BE2C (cell line): Measurements from ENCODE around the gene BMPR1A.

Experiments
- DNase-seq: peaks from one replicate; pipeline ENCODE4 v3.0.0-alpha.2; 2020
- H3K27me3 ChIP-seq: fragments of 250-450 bp; sonication (Bioruptor Pico); 2 replicates; pipeline ENCODE4 v1.5.1; 2020; ENCODE audit warnings: mild to moderate bottlenecking
- H3K36me3 ChIP-seq: fragments of 250-450 bp; sonication (Bioruptor Pico); 2 replicates; pipeline ENCODE4 v1.5.1; 2020; ENCODE audit warnings: mild to moderate bottlenecking
- H3K4me1 ChIP-seq: fragments of 250-450 bp; sonication (Bioruptor Pico); 2 replicates; pipeline ENCODE4 v1.5.1; 2020
- H3K4me3 ChIP-seq: 2 replicates; pipeline ENCODE4 v1.5.1; 2011; ENCODE audit warnings: low read depth, low read length
- H3K9me3 ChIP-seq: fragments of 250-450 bp; sonication (Bioruptor Pico); 2 replicates; pipeline ENCODE4 v1.5.1; 2020
- TF ChIP-seq, protein P1 (sequence below): IDR thresholded peaks from 2 replicates; pipeline ENCODE4 v1.5.1; 2012; ENCODE audit warnings: mild to moderate bottlenecking, low read depth, low read length

The BMPR1A gene

DNA sequence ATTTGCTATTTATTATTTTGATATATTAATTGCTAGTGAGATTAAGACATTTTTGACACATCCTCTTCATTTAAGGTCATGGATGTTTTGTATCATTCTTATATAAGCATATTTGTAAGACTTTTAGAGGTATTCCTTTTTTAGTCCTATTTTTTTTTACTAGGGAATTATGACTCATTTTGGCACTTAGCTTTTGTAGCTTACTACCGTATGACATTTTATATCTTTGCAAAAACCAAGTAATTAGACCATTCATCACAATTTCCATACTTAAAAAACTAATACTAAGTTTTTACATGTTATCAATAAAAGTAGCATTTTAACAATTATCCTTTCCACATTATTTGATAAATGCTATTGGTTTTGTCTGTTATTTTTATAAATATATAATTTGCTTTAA lies 41.6 kb downstream of the BMPR1A start:
- TF ChIP-seq, protein P1, sequence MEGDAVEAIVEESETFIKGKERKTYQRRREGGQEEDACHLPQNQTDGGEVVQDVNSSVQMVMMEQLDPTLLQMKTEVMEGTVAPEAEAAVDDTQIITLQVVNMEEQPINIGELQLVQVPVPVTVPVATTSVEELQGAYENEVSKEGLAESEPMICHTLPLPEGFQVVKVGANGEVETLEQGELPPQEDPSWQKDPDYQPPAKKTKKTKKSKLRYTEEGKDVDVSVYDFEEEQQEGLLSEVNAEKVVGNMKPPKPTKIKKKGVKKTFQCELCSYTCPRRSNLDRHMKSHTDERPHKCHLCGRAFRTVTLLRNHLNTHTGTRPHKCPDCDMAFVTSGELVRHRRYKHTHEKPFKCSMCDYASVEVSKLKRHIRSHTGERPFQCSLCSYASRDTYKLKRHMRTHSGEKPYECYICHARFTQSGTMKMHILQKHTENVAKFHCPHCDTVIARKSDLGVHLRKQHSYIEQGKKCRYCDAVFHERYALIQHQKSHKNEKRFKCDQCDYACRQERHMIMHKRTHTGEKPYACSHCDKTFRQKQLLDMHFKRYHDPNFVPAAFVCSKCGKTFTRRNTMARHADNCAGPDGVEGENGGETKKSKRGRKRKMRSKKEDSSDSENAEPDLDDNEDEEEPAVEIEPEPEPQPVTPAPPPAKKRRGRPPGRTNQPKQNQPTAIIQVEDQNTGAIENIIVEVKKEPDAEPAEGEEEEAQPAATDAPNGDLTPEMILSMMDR: no peak

DNA sequence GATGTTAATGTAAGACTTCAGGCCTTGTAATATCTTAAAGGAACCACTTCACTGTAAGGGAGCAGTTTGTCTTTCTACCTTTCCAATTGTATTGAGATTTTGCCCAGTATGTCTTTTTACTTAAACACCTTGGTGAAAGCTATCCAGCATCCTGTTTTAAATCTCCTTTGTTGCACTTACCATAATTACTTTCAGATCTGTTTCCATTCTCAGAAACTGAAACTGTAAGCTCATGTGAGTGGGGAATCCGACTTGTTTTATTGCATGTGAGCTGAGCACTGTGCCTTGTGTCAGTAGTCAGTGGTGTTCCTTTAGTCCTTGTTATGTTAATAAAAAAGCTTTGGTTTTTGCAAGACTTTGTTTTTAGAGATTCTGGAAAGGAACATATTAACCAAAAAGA lies 42.2 kb downstream of the BMPR1A start:
- DNase-seq: no peak
- H3K4me3 ChIP-seq: no peak overlapping the region
- no peaks in the 10 kb centered on the region for H3K27me3 ChIP-seq
- H3K4me1 ChIP-seq: no peaks in the 10 kb centered on the region
- H3K36me3 ChIP-seq: no peaks in the 10 kb centered on the region
- TF ChIP-seq, protein P1: no peak
- no peaks in the 10 kb centered on the region for H3K9me3 ChIP-seq

More for the DNA sequence above, 41.6 kb downstream of the BMPR1A start:
- H3K4me1 ChIP-seq: no peaks in the 10 kb centered on the region
- H3K9me3 ChIP-seq: no peaks in the 10 kb centered on the region
- H3K36me3 ChIP-seq: no peaks in the 10 kb centered on the region
- H3K4me3 ChIP-seq: no peak overlapping the region
- no peaks in the 10 kb centered on the region for H3K27me3 ChIP-seq
- DNase-seq: no peak

DNA sequence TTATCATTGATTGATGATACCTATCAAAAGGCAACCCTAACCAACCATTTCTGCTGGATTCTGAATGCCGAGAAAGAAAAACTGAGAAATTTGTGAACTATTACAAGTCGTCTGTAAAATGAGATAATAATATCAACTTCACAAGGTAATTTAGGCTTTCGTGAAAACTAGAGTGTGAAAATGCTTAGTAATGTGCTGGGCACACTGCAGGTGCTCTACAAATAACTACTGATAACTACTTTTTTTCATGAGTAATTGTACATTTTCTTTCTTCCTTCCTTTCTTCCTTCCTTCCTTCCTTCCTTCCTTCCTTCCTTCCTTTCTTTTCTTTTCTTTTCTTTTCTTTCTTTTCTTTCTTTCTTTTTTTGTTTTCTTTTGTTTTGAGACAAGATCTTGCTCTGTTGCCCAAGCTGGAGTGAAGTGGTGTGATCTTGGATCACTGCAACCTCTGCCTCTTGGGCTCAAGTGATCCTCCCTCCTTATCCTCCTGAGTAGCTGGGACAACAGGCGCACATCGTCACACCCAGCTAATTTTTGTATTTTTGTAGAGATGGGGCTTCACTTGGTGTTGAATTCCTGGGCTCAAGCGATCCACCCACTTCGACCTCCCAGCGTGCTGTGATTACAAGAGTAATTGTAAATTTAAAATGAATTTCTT lies 42.9 kb downstream of the BMPR1A start:
- Histone ChIP-seq H3K36me3 (no peaks in the 10 kb centered on the region), H3K4me1 (no peaks in the 10 kb centered on the region), H3K27me3 (no peaks in the 10 kb centered on the region), H3K4me3 (no peak overlapping the region), H3K9me3 (no peaks in the 10 kb centered on the region)
- DNase-seq: no peak
- TF ChIP-seq, protein P1: no peak

DNA sequence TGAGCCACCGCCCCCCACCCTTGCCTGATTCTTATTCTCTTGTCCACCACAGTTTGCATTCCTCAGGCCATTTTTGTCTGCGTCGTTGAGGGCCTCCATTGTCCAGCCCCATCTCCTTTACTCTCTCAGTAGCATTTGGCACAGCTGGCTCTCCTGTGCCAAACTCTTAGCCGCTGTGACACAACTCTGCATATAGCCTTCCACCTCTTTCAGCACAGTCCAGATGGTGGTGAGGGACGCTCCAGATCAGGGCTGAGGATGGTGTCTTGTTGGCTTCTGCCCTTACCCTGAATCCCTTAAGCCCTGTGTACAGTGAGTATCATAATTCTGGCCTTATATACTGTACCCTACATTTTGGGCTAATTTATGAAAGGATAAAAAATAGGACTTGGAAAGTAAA lies 45.6 kb downstream of the BMPR1A start:
- TF ChIP-seq, protein P1: no peak
- no peaks in the 10 kb centered on the region for H3K27me3 ChIP-seq
- DNase-seq: no peak
- no peak overlapping the region for H3K4me3 ChIP-seq
- no peaks in the 10 kb centered on the region for H3K36me3 ChIP-seq
- no peaks in the 10 kb centered on the region for H3K9me3 ChIP-seq
- H3K4me1 ChIP-seq: no peaks in the 10 kb centered on the region

DNA sequence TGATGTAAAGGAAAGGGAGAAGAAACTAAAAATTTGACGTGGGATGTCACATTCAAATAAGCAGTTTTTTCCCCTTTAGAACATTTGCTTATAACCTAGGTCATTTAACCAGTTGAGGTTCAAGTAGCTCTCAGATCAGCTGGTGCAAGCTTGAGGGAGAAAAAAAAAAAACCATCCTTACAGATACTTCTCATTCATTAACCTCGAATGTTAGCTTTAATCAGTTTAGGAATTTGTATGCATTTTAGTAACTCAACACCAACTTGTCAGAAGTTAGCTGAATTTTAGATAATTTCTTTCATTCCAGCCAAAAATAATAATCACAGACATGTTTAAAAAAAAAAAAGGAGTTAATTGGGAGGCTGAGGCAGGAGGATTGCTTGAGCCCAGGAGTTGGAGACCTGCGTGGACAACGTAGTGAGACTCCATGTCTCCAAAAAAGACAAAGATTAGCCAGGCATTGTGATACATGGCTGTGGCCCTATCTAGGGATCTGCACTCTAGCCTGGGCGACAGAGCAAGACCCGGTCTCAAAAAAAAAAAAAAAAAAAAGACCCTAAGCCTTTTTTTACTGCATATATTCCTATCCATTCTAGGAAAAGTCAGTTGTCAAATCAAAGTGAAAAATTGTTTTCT lies 46.2 kb downstream of the BMPR1A start:
- no peaks in the 10 kb centered on the region for H3K27me3 ChIP-seq
- no peak overlapping the region for H3K4me3 ChIP-seq
- TF ChIP-seq, protein P1: no peak
- no peaks in the 10 kb centered on the region for H3K36me3 ChIP-seq
- H3K4me1 ChIP-seq: no peaks in the 10 kb centered on the region
- DNase-seq: no peak
- H3K9me3 ChIP-seq: no peaks in the 10 kb centered on the region

DNA sequence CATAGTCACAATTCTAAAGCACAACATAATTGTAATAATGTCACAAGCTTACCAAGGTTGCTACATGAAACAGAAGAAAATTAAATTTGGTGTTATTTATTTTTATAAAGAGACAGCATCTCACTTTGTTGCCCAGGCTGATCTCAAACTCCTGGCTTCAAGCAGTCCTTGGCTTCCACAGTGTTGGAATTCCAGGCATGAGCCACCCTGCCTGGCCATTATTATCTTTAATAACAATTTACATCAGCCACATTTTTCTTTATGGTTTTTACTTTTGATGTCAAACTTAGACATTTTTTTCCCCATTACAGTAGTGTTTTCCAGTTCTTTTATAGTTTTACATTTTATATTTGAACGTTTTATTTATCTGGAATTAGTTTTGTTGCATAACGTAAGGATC lies 46.7 kb downstream of the BMPR1A start:
- TF ChIP-seq, protein P1: no peak

More for the DNA sequence above, 46.7 kb downstream of the BMPR1A start:
- DNase-seq: no peak
- no peaks in the 10 kb centered on the region for H3K4me1 ChIP-seq
- H3K4me3 ChIP-seq: no peak overlapping the region
- H3K36me3 ChIP-seq: no peaks in the 10 kb centered on the region
- no peaks in the 10 kb centered on the region for H3K27me3 ChIP-seq
- no peaks in the 10 kb centered on the region for H3K9me3 ChIP-seq
